ENCODE measurements around the gene DAPK2.

DAPK2 gene

GRCh38 chr15:64052925-64053491, 6.7 kb upstream of the DAPK2 start:
- no peak for DNase-seq

- DNase-seq, result no peak
These were observed 5.3 kb upstream of the DAPK2 start for GRCh38 chr15:64051407-64052259.

- no peak for DNase-seq
These were observed 4.8 kb upstream of the DAPK2 start for GRCh38 chr15:64051093-64051402.

GRCh38 chr15:64050281-64051092, 4.2 kb upstream of the DAPK2 start:
- DNase-seq, result no peak

- DNase-seq, result no peak
These were observed 2.6 kb upstream of the DAPK2 start for GRCh38 chr15:64048781-64049460.

GRCh38 chr15:64045774-64046420, 388 bp downstream of the DAPK2 start:
- no peak for DNase-seq

GRCh38 chr15:64045101-64045435, 1.2 kb downstream of the DAPK2 start:
- no peak for DNase-seq

GRCh38 chr15:64044300-64045100, 1.8 kb downstream of the DAPK2 start:
- DNase-seq, result no peak

GRCh38 chr15:64038878-64039610, 7.2 kb downstream of the DAPK2 start:
- DNase-seq, result no peak

GRCh38 chr15:64037966-64038365, 8.3 kb downstream of the DAPK2 start:
- DNase-seq, result no peak

- DNase-seq, result no peak
These were observed 9.2 kb downstream of the DAPK2 start for GRCh38 chr15:64037116-64037515.

- DNase-seq, result no peak
These were observed 10.8 kb downstream of the DAPK2 start for GRCh38 chr15:64035525-64035924.

- no peak for DNase-seq
These were observed 11.8 kb downstream of the DAPK2 start for GRCh38 chr15:64034519-64034918.

GRCh38 chr15:64032329-64032728, 14.0 kb downstream of the DAPK2 start:
- DNase-seq, result no peak

- DNase-seq, result no peak
These were observed 16.2 kb downstream of the DAPK2 start for GRCh38 chr15:64030123-64030522.

- DNase-seq, result no peak
These were observed 16.7 kb downstream of the DAPK2 start for GRCh38 chr15:64029633-64030032.

- no peak for DNase-seq
These were observed 17.2 kb downstream of the DAPK2 start for GRCh38 chr15:64029110-64029509.

GRCh38 chr15:64026591-64026990, 19.7 kb downstream of the DAPK2 start:
- no peak for DNase-seq

GRCh38 chr15:64024172-64025050, 21.9 kb downstream of the DAPK2 start:
- DNase-seq, result no peak

GRCh38 chr15:64023220-64023619, 23.1 kb downstream of the DAPK2 start:
- no peak for DNase-seq

Data from activated T-cell treated with anti-CD3 and anti-CD28 coated beads, Interleukin-2, amount 50 U/mL, for 1 hour (primary cell).